GM12875 (cell line): ENCODE measurements around the gene FKBP15.
A peak's percentile ranks its signal among the peaks of the same experiment; 100 is the strongest.
"Not testable (repeated sequence)": the region's sequence is repeated elsewhere in the genome, so short reads cannot be mapped to it uniquely, and the experiment has no call there.

Experiments used
- H3K4me3 ChIP-seq: one replicate; pipeline ENCODE4 v1.5.1; 2011; ENCODE audit warnings: low read depth, low read length, control low read depth
- TF ChIP-seq, protein P1 (sequence below): IDR thresholded peaks from 2 replicates; pipeline ENCODE4 v1.5.1; 2011; ENCODE audit warnings: low read depth, mild to moderate bottlenecking, control low read depth, inconsistent platforms, low read length, moderate library complexity, borderline replicate concordance; ENCODE audit not compliant: insufficient read depth

FKBP15 gene

DNA sequence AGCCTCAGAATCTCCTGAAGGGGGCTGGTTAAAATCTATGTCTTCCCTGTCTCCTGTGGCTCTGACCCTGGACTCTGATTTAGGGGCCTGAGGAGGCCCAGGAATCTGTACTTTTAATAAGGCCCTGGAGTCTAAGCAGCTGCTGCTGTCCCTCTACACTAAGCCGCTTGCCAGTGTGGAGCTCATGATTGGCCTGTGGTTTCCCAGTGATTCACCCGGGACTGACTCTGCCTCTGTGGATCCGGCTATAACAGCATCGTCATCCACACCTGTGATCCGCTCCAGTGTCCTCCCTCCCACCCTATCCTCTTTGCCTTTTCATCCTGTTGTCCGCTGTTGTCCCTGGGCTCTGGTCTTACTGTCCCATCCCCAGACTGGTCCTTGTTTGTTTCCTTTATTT, 66.6 kb downstream of the FKBP15 start:
- TF ChIP-seq, protein P1, sequence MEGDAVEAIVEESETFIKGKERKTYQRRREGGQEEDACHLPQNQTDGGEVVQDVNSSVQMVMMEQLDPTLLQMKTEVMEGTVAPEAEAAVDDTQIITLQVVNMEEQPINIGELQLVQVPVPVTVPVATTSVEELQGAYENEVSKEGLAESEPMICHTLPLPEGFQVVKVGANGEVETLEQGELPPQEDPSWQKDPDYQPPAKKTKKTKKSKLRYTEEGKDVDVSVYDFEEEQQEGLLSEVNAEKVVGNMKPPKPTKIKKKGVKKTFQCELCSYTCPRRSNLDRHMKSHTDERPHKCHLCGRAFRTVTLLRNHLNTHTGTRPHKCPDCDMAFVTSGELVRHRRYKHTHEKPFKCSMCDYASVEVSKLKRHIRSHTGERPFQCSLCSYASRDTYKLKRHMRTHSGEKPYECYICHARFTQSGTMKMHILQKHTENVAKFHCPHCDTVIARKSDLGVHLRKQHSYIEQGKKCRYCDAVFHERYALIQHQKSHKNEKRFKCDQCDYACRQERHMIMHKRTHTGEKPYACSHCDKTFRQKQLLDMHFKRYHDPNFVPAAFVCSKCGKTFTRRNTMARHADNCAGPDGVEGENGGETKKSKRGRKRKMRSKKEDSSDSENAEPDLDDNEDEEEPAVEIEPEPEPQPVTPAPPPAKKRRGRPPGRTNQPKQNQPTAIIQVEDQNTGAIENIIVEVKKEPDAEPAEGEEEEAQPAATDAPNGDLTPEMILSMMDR: no peak

DNA sequence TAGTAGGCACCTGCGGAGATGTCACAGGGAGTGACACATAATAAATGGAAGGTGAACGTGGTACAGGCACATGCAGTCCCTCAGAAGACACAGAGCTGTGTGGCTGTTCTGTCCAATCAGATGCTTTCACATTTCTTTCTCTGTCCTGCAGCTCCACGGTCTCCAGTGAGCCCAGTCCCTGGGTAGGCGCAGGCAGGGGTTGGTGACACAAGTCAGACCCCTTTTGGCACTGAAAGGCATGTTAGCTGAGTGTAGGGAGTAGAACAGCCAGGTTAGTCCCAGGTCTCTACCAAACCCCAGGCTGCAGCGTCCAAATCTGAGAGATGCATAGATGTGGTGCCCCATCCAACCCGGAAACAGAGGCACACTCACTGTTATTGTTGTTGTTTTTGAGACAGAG, 67.5 kb downstream of the FKBP15 start:
- no peak overlapping the region for H3K4me3 ChIP-seq
- TF ChIP-seq, protein P1: no peak

More for the DNA sequence above, 66.6 kb downstream of the FKBP15 start:
- H3K4me3 ChIP-seq: no peak overlapping the region

DNA sequence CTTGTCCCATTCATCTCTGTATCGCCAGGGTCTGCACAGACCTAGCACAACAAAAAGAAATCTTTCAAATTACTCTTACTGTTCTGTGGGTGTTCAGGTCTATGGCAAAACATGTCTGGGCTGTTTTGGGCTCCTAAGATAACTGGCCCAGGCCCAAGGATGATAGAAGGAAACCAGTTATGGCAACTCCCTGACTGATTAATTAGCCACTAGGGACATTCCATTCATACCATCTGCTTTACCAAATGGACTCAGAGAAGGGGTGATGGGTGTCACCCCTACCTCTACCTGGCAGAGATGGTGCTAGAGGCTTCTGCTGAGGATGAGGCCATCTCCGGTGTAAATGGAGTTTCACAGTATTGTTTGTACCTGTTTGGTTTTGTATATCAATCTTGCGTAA, 68.4 kb downstream of the FKBP15 start:
- TF ChIP-seq, protein P1: no peak
- H3K4me3 ChIP-seq: no peak overlapping the region

DNA sequence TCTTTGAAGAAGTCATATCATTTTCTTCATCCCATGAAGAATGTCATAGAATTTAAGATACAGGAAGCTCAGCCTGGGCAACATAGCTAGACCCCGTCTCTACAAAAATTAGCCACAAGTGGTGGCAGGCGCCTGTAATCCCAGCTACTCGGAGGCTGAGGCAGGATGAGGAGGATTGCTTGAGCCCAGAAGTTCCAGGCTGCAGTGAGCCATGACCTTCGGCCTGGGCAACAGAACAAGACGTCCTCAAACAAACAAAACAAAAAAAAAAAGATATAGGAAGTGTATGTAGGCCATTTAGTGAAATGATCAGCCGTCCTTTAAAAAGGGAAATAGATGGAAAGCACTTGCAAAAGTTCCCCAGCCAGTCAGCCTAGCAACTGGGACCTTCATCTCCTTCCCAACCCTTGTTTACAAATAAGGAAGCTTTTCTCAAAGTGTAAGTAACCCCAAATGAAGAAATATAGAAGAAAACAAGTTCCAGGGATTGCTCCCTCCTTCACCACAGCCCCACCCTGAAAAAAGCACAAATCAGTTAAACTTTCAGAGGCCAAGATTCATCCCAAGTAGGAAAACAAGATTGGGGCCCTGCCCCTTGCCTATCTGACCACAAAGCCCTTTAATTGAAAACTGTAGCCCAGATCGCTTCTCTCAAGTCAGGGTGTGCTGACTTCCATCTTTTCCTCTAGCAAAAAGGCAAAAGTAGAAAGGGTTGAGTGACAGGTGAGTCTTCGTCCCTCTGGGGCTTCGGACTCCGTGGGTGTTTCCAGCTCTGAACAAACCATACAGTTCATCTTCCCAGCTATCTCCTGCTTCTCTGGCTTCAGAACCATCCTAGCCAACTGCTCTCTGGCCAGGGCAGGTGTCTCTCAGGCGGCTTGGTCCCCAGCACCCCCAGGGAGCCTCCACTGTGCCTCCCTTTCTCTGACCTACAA, 69.1 kb downstream of the FKBP15 start:
- no peak overlapping the region for H3K4me3 ChIP-seq
- TF ChIP-seq, protein P1: no peak

DNA sequence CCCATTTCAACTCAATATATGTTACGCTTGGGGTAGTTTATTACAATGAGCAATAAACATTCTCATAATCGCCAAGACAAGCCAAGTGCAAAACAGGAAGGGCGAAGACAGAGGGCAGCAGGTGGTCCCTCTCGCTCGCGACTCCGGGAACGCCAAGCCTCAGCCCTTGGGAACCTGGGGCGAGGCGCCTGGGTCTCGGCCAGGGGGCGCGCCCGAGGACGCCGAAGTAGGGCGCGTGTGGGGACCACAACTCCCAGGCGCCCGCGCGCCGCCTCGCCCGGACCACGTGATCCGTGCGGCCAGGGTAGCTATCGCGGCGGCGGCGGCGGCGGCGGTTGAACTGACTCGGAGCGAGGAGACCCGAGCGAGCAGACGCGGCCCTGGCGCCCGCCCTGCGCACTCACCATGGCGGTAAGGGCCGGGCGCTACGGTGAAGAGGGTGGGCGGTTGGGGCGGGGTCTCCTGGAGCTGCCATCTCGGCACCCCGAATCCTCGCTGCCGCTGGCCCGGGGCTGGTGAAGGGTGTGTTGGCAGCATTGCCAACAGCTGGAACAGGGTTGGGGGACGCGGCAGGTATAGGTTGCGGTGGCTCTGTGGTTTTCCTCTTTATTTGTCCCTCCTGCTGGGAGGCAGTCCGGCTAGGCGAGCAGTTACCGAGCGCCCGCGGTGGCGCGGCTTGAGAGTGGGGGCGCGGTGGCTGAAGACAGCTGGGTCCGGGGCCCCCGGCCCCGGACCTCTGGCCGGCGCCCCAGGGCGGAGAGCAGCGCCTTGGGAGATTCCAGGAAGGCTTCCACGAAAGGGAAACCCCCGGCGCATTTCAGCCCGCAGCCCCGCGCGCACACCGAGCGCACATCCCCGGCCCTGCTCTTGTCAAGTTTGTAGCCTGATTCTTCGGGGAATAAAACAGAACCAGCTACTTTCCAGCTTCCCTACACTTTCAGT, 70.1 kb downstream of the FKBP15 start, which contains the start of gene SLC31A2:
SLC31A2 (plus strand) TSS at position 338 of the 942 bp plus-strand sequence; CDS start at position 406, 68 bp downstream.
- H3K4me3 ChIP-seq: peak within 1 kb of the TSS; percentile 74
- TF ChIP-seq, protein P1: peak; percentile 41; the same call in 1 of the 2 replicates

DNA sequence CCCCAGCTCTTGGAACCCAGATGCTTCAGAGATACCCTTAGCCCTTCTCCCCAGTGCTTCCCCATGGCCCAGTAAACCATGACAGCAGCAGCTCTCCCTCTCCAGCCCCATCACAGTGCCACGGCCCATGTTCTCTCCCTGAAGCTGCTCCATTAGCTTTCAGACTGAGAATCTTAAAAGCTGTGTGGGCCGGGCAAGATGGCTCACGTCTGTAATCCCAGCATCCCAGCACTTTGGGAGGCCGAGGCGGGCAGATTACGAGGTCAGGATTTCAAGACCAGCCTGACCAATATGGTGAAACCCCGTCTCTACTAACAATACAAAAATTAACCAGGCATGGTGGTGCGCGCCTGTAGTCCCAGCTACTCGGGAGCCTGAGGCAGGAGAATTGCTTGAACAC, 71.5 kb downstream of the FKBP15 start:
- not testable (repeated sequence) for H3K4me3 ChIP-seq
